Stomach (tissue), 4 donors: Measurements from ENCODE around the gene HYDIN.
"Not testable (repeated sequence)": the region's sequence is repeated elsewhere in the genome, so short reads cannot be mapped to it uniquely, and the experiment has no call there.

Experiments used
- CTCF ChIP-seq, 7 experiments: fragments of 450-650 bp in 4 of 7; fragments of 200-600 bp in 3 of 7; sonication (generic) in 3 of 7; IDR thresholded peaks; one replicate each; pipeline ENCODE4 v1.5.1; 2016 to 2019; ENCODE audit warnings: antibody characterized with exemption in 7 of 7, control low read depth in 2 of 7, mild to moderate bottlenecking in 1 of 7
- POLR2A ChIP-seq, 4 donors: fragments of 450-650 bp; IDR thresholded peaks; one replicate each; pipeline ENCODE4 v1.6.1; 2016; ENCODE audit warnings: antibody characterized with exemption in 4 of 4, control low read depth in 2 of 4, mild to moderate bottlenecking in 1 of 4, moderate library complexity in 1 of 4
- POLR2AphosphoS5 ChIP-seq, 3 donors: sonication (generic); formaldehyde crosslinking; IDR thresholded peaks; one replicate each; pipeline ENCODE4 v1.6.1; 2016; ENCODE audit warnings: antibody characterized with exemption in 3 of 3

GRCh38 chr16:70939690-70940359 is 290.7 kb downstream of the HYDIN start:
- not testable (repeated sequence) for TF ChIP-seq CTCF, POLR2AphosphoS5, POLR2A (IDR thresholded peaks at IDR 0.05)
